Omental fat pad (tissue), 4 donors: ENCODE results near the gene PDLIM5. TPM values are rescaled to one million over a fixed set of nuclear protein-coding genes. Genes with fewer than 3 reads are reported as not detected.

ENCODE experiments used
- ATAC-seq: fragments of 150-250 bp; one replicate; pipeline ENCODE4 v1.9.1; 2016; ENCODE audit warnings: mild to moderate bottlenecking, moderate library complexity; ENCODE audit not compliant: low FRiP score
- DNase-seq: peaks from one replicate; pipeline ENCODE4 v3.0.0-alpha.2; 2019; ENCODE audit warnings: low spot score
- CTCF ChIP-seq, 3 donors: fragments of 450-650 bp; IDR thresholded peaks; one replicate each; pipeline ENCODE4 v1.5.1; 2016 to 2017; ENCODE audit warnings: antibody characterized with exemption in 3 of 3, mild to moderate bottlenecking in 3 of 3, moderate library complexity in 2 of 3
- total RNA-seq, 4 donors: library from RNA; depleted of rRNA; stranded (reverse); fragments of >200 nt; gene quantifications; one replicate each; pipeline ENCODE4 v1.1.0, GENCODE V29; 2016

The PDLIM5 gene
- total RNA-seq, 4 donors from 2014 or later: 119 to 168 (median 146) TPM

- DNase-seq (no peak), ATAC-seq (no peak)
- TF ChIP-seq CTCF (IDR thresholded peaks at IDR 0.05): no peak
Observed at GRCh38 chr4:94635177-94635576, 183.4 kb downstream of the PDLIM5 start.

GRCh38 chr4:94636004-94636403, 184.3 kb downstream of the PDLIM5 start:
- ATAC-seq (no peak), DNase-seq (no peak)

GRCh38 chr4:94639298-94639697, 187.6 kb downstream of the PDLIM5 start:
- ATAC-seq (no peak), DNase-seq (no peak)
- TF ChIP-seq CTCF (IDR thresholded peaks at IDR 0.05): no peak

More at GRCh38 chr4:94636004-94636403, 184.3 kb downstream of the PDLIM5 start:
- TF ChIP-seq CTCF (IDR thresholded peaks at IDR 0.05): no peak

GRCh38 chr4:94640151-94640550, 188.4 kb downstream of the PDLIM5 start:
- no peak for ATAC-seq
- no peak for TF ChIP-seq CTCF (IDR thresholded peaks at IDR 0.05)
- no peak for DNase-seq

GRCh38 chr4:94641702-94642560, 190.2 kb downstream of the PDLIM5 start:
- peak; percentile 43 for ATAC-seq
- no peak for TF ChIP-seq CTCF (IDR thresholded peaks at IDR 0.05)
- DNase-seq: no peak

- TF ChIP-seq CTCF (IDR thresholded peaks at IDR 0.05): no peak
- ATAC-seq (no peak), DNase-seq (no peak)
Observed at GRCh38 chr4:94642561-94642866, 190.8 kb downstream of the PDLIM5 start.

- TF ChIP-seq CTCF (IDR thresholded peaks at IDR 0.05): no peak
- DNase-seq (no peak), ATAC-seq (no peak)
Observed at GRCh38 chr4:94648699-94649098, 197.0 kb downstream of the PDLIM5 start.
